Kidney epithelial cell (primary cell): ENCODE data around the gene TBX1. TPM values are rescaled to one million over a fixed set of nuclear protein-coding genes. Genes with fewer than 3 reads are reported as not detected.

Source experiments
- DNase-seq: peaks from one replicate; pipeline ENCODE4 v3.0.0-alpha.2; 2010; ENCODE audit warnings: low read depth
- H3K27me3 ChIP-seq: 2 replicates; pipeline ENCODE4 v1.6.0; 2011; ENCODE audit warnings: low read length; ENCODE audit not compliant: control insufficient read depth, insufficient read depth
- H3K36me3 ChIP-seq: 2 replicates; pipeline ENCODE4 v1.5.1; 2011; ENCODE audit warnings: low read length; ENCODE audit not compliant: control insufficient read depth, insufficient read depth
- H3K4me3 ChIP-seq: 2 replicates; pipeline ENCODE4 v1.5.1; 2011; ENCODE audit warnings: low read depth, mild to moderate bottlenecking, control low read depth, low read length
- total RNA-seq: library from RNA; depleted of rRNA; stranded (reverse); fragments of >200 nt; gene quantifications from 2 replicates; pipeline ENCODE4 v1.2.3, GENCODE V29; 2015
- TF ChIP-seq, protein P1 (sequence below): IDR thresholded peaks from 2 replicates; pipeline ENCODE4 v1.5.1; 2011; ENCODE audit warnings: mild to moderate bottlenecking, moderate library complexity, low read length, control low read depth, inconsistent platforms; ENCODE audit not compliant: insufficient read depth, poor library complexity, severe bottlenecking

The TBX1 gene
- total RNA-seq, 1 donor from 2014 or later = not detected

DNA sequence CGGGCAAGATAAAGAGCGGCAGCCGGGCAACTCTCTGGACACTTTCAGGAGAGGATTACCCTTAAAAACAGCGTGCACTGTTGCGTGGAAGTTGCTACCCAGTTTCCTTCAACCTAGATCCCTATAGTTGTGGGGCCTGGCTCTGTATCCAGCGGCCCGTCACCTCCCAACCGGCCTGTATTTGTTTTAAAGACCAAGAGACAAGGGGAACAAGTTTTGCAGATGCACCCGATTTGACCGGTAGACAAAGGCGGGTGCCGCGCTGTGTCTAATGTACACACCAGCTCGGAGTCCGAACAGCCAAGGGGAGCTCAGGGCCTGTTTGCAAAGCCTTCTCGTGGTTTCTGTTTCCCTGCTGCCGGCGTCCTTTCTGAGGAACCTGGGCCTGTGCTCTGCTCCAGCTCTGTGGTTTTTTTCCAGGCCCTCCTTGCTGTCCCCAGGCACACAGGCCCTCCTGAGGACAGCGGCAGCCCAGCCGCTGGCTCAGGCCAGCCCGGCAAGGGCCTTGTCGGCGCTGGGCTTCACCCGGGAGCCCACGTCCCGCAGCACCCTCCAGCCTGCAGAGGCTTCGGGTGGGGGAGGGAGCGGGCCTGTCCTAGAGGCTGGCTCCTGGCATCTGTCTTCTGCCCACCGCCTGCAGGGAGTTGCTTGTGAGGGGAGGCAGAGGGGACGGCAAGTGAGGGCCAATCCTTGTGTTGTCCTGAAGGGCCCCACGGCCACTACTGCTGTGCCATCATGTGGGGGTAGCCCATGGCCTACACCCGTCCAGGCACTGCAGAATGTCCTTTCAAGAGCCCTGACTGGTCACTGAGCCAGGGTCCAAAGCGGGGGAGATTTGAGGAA is 1.4 kb downstream of the TBX1 start:
- no peak overlapping the region for H3K4me3 ChIP-seq

DNA sequence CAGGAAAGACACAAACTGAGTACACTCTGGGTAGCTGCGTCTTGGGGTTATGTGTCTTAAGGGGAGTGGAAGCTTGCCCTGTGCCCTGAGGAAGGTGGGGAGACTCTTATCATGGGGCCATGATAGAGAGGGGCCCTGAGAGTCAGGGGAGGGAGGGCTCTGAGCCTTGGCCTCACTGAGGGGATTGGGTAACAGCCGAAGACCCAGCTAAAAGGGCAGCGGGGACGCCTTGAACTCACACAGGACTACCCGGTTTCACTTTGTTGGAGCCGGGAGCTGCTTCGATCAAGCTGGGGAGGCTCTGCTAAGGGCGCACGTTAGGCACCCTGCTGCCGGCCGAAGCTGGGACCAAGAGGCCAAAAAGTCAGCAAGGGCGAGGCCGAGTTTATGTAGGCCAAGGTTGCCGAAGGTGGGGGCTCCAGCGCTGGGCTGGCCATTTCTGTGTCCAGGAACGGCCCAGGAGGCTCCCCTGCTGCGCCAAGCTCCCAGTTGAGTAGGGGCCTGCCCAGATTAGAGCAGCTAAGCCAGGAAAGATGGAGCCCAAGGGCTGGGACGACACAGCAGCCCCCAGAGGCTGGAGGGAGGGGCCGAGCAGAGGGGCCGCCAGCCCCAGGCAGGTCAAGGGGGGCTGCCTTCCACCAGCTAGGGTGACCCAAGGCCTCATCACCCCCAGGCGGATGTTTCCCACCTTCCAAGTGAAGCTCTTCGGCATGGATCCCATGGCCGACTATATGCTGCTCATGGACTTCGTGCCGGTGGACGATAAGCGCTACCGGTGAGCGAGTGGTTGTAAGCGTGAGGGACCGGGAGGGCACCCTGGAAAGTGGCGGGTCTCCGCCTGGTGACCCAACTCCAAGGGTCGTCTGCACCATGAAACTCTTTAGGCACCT is 2.2 kb downstream of the TBX1 start:
- no peak for DNase-seq

More for the DNA sequence above, 1.4 kb downstream of the TBX1 start:
- TF ChIP-seq, protein P1, sequence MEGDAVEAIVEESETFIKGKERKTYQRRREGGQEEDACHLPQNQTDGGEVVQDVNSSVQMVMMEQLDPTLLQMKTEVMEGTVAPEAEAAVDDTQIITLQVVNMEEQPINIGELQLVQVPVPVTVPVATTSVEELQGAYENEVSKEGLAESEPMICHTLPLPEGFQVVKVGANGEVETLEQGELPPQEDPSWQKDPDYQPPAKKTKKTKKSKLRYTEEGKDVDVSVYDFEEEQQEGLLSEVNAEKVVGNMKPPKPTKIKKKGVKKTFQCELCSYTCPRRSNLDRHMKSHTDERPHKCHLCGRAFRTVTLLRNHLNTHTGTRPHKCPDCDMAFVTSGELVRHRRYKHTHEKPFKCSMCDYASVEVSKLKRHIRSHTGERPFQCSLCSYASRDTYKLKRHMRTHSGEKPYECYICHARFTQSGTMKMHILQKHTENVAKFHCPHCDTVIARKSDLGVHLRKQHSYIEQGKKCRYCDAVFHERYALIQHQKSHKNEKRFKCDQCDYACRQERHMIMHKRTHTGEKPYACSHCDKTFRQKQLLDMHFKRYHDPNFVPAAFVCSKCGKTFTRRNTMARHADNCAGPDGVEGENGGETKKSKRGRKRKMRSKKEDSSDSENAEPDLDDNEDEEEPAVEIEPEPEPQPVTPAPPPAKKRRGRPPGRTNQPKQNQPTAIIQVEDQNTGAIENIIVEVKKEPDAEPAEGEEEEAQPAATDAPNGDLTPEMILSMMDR = no peak
- DNase-seq = no peak
- H3K36me3 ChIP-seq = no peaks in the 10 kb centered on the region
- H3K27me3 ChIP-seq = peaks cover 91% of the 10 kb centered on the region

DNA sequence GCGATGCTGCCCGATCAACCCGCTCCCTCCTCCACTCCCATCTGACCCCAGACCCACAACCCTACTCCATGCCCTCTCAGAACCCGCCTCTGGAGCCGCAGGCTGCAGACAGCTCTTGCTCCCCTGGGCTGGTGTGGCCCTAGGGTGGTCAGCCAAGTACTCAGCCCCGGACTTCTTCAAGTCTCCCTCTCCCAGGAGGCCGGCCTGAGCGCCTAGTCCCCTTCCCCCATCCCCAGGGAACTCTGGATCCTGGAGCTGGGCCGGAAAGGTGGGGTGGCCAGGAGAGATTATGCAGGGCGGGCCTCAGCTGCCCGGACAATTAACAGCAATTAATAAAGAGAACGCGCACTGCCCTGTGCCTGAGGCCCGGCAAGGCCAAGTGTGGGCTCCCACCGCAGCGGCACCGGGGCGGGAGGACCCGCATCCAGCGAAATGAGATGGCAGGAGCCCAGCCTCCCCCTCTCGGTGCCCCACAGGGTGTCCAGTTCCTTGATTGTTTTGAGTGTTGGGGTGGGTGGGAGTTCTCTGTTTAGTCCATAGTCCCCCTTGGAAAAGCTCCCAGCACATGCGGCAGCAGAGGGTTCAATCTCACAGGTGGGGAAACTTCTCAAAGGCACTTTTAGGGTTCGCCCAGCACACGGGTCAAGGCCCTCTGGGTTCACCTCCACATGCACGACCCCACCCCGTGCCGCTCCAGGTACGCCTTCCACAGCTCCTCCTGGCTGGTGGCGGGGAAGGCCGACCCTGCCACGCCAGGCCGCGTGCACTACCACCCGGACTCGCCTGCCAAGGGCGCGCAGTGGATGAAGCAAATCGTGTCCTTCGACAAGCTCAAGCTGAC is 3.1 kb downstream of the TBX1 start:
- peaks cover 91% of the 10 kb centered on the region for H3K27me3 ChIP-seq
- TF ChIP-seq, protein P1 = no peak
- DNase-seq = no peak
- no peaks in the 10 kb centered on the region for H3K36me3 ChIP-seq
- H3K4me3 ChIP-seq = no peak overlapping the region

More for the DNA sequence above, 2.2 kb downstream of the TBX1 start:
- Histone ChIP-seq H3K27me3 (peaks cover 91% of the 10 kb centered on the region), H3K36me3 (no peaks in the 10 kb centered on the region), H3K4me3 (no peak overlapping the region)
- TF ChIP-seq, protein P1 = no peak

DNA sequence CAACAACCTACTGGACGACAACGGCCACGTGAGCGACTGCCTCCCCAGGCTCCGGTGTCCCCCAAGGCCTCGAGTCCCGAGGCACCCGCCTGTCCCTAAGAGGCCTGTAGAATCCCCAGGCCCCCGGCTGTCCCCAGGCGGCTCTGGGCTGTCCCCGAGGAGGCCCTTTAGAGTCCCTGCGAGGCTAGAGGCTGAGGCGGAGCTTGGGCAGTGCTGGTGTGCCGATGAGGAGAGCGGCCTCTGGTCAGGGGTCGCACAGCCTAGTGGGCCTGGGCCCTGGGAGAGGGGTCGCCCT is 3.7 kb downstream of the TBX1 start:
- DNase-seq = no peak
- Histone ChIP-seq H3K36me3 (no peaks in the 10 kb centered on the region), H3K4me3 (no peak overlapping the region), H3K27me3 (peaks cover 90% of the 10 kb centered on the region)
- TF ChIP-seq, protein P1 = no peak

DNA sequence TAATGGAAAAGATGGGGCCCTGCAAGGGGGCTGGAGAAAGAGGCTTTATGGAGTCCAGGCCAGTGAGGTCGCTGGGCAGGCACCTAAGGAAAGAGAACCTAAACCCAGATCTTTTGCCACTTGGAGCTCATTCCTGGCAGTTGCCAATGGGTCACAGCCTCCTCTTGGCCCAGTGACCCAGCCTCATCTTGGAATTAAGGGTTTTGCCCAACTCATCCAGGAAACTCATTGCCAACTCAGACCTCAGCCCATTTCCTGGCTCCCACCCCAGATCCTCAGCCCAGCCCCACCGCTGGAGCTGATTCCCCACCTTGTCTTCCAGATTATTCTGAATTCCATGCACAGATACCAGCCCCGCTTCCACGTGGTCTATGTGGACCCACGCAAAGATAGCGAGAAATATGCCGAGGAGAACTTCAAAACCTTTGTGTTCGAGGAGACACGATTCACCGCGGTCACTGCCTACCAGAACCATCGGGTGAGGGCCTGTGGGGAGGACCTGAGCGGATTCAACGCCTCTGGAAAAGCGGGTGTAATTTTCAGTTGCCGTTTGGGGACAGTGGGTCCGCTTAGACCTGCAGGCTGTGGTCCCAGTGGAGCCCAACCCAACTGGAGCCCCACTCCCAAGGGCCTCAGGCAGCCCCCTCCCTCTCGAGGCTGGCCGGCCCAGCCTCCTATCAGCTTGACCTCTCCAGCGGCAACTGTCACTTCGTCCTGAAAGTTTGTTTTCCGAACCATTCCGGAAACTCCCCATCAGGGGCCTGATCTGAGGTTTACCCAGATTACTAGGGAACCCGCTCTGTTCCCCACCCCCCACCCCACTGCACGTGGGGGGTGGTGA is 4.3 kb downstream of the TBX1 start:
- TF ChIP-seq, protein P1 = no peak
- H3K36me3 ChIP-seq = no peaks in the 10 kb centered on the region
- H3K4me3 ChIP-seq = no peak overlapping the region
- no peak for DNase-seq
- H3K27me3 ChIP-seq = peaks cover 90% of the 10 kb centered on the region
